Epithelial cell of proximal tubule (primary cell): ENCODE data around the gene QSER1. TPM values are rescaled to one million over a fixed set of nuclear protein-coding genes. Genes with fewer than 3 reads are reported as not detected.
A peak's percentile ranks its signal among the peaks of the same experiment; 100 is the strongest.

Source experiments
- DNase-seq: peaks from one replicate; pipeline ENCODE4 v3.0.0-alpha.2; 2011; ENCODE audit warnings: low read depth
- H3K4me3 ChIP-seq: 2 replicates; pipeline ENCODE4 v1.5.1; 2011; ENCODE audit warnings: low read depth, mild to moderate bottlenecking, low read length
- total RNA-seq: library from RNA; depleted of rRNA; stranded (reverse); fragments of >200 nt; gene quantifications from 2 replicates; pipeline ENCODE4 v1.2.3, GENCODE V29; 2015
- TF ChIP-seq, protein P1 (sequence below): conservative IDR thresholded peaks from 2 replicates; pipeline ENCODE4 v1.5.1; 2012; ENCODE audit warnings: low read depth, mild to moderate bottlenecking, low read length

QSER1 gene
- total RNA-seq = 12.7 and 18.6 TPM in 2 replicates

DNA sequence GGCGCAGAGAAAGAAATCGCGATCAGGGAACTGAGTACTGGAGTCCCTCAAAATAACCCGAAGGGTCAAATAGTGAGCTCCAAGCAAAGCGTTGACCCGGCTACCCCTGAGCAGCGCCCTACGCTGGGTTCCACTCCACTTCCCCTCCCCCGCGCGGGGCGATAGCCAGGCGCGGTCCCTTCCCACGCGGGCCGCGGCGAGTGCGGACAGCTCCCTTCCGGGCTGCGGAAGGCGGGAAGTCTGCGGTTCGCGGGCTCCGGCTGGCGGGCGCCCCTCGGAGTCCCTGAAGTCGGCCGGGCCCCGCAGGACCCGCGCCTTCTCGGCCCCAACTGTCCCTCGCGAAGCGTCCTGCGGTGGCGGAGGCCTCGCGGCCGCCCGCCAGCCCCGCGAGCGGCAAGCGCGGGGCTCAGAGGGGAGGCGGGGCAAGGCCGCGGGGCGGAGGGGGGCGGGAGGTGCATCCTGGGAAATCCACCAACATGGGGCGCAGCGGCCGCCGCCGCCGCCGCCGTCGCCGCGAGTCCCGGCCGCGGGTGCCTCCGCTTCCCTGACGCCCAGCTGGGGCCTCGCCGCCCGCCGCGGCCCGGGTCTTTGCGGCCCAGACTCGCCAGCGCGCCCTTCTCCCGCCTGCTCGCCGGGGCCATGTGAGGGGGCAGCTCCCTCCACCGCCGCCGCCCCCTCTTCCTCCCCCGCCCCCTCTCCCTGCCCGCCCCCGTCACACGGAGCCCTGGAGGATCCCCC is at the start of gene QSER1:
QSER1 (plus strand) TSS at position 457 of the 738 bp plus-strand sequence. CDS start 315 bp downstream, outside the sequence.
- peak within 1 kb of the TSS; percentile 91 for H3K4me3 ChIP-seq
- DNase-seq = no peak
- TF ChIP-seq, protein P1, sequence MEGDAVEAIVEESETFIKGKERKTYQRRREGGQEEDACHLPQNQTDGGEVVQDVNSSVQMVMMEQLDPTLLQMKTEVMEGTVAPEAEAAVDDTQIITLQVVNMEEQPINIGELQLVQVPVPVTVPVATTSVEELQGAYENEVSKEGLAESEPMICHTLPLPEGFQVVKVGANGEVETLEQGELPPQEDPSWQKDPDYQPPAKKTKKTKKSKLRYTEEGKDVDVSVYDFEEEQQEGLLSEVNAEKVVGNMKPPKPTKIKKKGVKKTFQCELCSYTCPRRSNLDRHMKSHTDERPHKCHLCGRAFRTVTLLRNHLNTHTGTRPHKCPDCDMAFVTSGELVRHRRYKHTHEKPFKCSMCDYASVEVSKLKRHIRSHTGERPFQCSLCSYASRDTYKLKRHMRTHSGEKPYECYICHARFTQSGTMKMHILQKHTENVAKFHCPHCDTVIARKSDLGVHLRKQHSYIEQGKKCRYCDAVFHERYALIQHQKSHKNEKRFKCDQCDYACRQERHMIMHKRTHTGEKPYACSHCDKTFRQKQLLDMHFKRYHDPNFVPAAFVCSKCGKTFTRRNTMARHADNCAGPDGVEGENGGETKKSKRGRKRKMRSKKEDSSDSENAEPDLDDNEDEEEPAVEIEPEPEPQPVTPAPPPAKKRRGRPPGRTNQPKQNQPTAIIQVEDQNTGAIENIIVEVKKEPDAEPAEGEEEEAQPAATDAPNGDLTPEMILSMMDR = no peak

- TF ChIP-seq, protein P1 = no peak
- DNase-seq = no peak
- H3K4me3 ChIP-seq = no peak overlapping the region
These were observed 49.1 kb upstream of the QSER1 start for GRCh38 chr11:32843544-32843943.

- DNase-seq = no peak
- TF ChIP-seq, protein P1 = no peak
- H3K4me3 ChIP-seq = no peak overlapping the region
These were observed 45.1 kb upstream of the QSER1 start for GRCh38 chr11:32847511-32847910.

GRCh38 chr11:32849761-32850160 is 42.9 kb upstream of the QSER1 start:
- TF ChIP-seq, protein P1 = no peak
- no peak for DNase-seq
- H3K4me3 ChIP-seq = no peak overlapping the region

- H3K4me3 ChIP-seq = no peak overlapping the region
- TF ChIP-seq, protein P1 = no peak
- no peak for DNase-seq
These were observed 41.4 kb upstream of the QSER1 start for GRCh38 chr11:32851251-32851650.

DNA sequence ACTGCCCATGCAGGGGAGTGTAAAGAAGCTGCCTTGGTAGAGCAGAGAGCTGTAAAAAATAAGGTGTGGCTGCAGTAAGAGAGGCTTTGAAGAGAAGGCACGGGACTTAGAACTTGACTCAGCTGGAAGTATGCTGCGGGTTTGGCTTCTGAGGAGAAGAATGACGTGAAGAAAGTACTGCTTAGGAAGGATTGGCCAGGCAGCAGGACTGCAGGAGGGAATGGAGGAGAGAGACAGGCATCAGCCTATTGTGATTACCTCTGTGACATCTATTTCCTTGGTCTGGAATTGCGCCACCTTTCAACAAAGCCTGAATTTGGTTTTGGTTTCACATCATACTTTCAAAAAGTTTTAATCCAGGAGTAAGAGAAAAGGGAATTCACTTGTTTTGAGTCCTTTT is 40.4 kb upstream of the QSER1 start:
- TF ChIP-seq, protein P1 = no peak
- H3K4me3 ChIP-seq = no peak overlapping the region
- DNase-seq = no peak

- no peak for DNase-seq
- H3K4me3 ChIP-seq = no peak overlapping the region
- TF ChIP-seq, protein P1 = no peak
These were observed 37.0 kb upstream of the QSER1 start for GRCh38 chr11:32855601-32856000.
